Measurements from ENCODE around the gene SUV39H2.

DNA sequence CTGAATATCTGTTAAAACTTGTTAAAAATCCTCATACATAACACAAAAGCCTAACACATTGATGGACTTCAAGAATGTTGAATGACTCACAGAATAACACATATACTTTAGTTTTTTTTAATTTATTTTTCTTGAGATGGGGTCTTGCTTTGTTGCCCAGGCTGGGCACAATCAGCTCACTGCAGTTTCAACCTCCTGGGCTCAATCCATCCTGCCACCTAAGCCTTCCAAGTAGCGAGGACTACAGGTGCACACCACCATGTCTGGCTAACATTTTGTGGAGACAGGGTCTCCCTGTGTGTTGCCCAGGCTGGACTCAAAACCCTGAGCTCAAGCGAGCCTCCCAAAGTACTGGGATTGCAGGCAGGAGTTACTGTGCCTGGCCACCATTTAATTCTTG, 28.1 kb downstream of the SUV39H2 start:
- TF ChIP-seq, protein P1, sequence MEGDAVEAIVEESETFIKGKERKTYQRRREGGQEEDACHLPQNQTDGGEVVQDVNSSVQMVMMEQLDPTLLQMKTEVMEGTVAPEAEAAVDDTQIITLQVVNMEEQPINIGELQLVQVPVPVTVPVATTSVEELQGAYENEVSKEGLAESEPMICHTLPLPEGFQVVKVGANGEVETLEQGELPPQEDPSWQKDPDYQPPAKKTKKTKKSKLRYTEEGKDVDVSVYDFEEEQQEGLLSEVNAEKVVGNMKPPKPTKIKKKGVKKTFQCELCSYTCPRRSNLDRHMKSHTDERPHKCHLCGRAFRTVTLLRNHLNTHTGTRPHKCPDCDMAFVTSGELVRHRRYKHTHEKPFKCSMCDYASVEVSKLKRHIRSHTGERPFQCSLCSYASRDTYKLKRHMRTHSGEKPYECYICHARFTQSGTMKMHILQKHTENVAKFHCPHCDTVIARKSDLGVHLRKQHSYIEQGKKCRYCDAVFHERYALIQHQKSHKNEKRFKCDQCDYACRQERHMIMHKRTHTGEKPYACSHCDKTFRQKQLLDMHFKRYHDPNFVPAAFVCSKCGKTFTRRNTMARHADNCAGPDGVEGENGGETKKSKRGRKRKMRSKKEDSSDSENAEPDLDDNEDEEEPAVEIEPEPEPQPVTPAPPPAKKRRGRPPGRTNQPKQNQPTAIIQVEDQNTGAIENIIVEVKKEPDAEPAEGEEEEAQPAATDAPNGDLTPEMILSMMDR (IDR thresholded peaks at IDR 0.05): no peak
- TF ChIP-seq POLR2AphosphoS5 (IDR thresholded peaks at IDR 0.05; ENCODE audit: insufficient read depth in 1 of 2, low read depth in 1 of 2): no peak

Data from vagina (tissue), 2 donors.